ENCODE measurements around the gene GALR2. TPM values are rescaled to one million over a fixed set of nuclear protein-coding genes. Genes with fewer than 3 reads are reported as not detected.
"Not testable (repeated sequence)": the region's sequence is repeated elsewhere in the genome, so short reads cannot be mapped to it uniquely, and the experiment has no call there.

The GALR2 gene
- not detected in 2 replicates for total RNA-seq (2014; rRNA removed; shearing (Covaris generic))

GRCh38 chr17:76074390-76075363 lies at the start of gene GALR2:
TSS of gene GALR2 (plus strand) at chr17:76074781. CDS start at chr17:76074884, 103 bp downstream.
- DNase-seq (ENCODE audit: low read depth) = no peak

GRCh38 chr17:76025294-76025693 lies 49.3 kb upstream of the GALR2 start:
- DNase-seq (ENCODE audit: low read depth) = no peak

- DNase-seq (ENCODE audit: low read depth) = no peak
Measured at GRCh38 chr17:76026714-76027158, 47.8 kb upstream of the GALR2 start.

- no peak for DNase-seq (ENCODE audit: low read depth)
Measured at GRCh38 chr17:76027159-76027839, 47.3 kb upstream of the GALR2 start, which contains the start of gene EVPL. TSS of gene EVPL (minus strand) at chr17:76027306. CDS start at chr17:76027198, 108 bp downstream.

GRCh38 chr17:76032073-76032779 lies 42.4 kb upstream of the GALR2 start:
- DNase-seq (ENCODE audit: low read depth) = no peak

GRCh38 chr17:76032780-76033108 lies 41.8 kb upstream of the GALR2 start:
- DNase-seq (ENCODE audit: low read depth) = no peak

GRCh38 chr17:76033139-76033538 lies 41.4 kb upstream of the GALR2 start:
- DNase-seq (ENCODE audit: low read depth) = no peak

- DNase-seq (ENCODE audit: low read depth) = no peak
Measured at GRCh38 chr17:76034428-76035350, 39.9 kb upstream of the GALR2 start.

GRCh38 chr17:76036497-76037261 lies 37.9 kb upstream of the GALR2 start:
- no peak for DNase-seq (ENCODE audit: low read depth)

GRCh38 chr17:76038050-76038449 lies 36.5 kb upstream of the GALR2 start:
- DNase-seq (ENCODE audit: low read depth) = peak; percentile 64

- peak; percentile 37 for DNase-seq (ENCODE audit: low read depth)
Measured at GRCh38 chr17:76039121-76039520, 35.5 kb upstream of the GALR2 start.

- DNase-seq (ENCODE audit: low read depth) = no peak
Measured at GRCh38 chr17:76040376-76040775, 34.2 kb upstream of the GALR2 start.

- not testable (repeated sequence) for DNase-seq (ENCODE audit: low read depth)
Measured at GRCh38 chr17:76042868-76043267, 31.7 kb upstream of the GALR2 start.

GRCh38 chr17:76044475-76045007 lies 30.0 kb upstream of the GALR2 start:
- DNase-seq (ENCODE audit: low read depth) = not testable (repeated sequence)

- no peak for DNase-seq (ENCODE audit: low read depth)
Measured at GRCh38 chr17:76046064-76046463, 28.5 kb upstream of the GALR2 start.

GRCh38 chr17:76048025-76048605 lies 26.5 kb upstream of the GALR2 start:
- DNase-seq (ENCODE audit: low read depth) = no peak

GRCh38 chr17:76048711-76049110 lies 25.9 kb upstream of the GALR2 start:
- DNase-seq (ENCODE audit: low read depth) = no peak

GRCh38 chr17:76049239-76049638 lies 25.3 kb upstream of the GALR2 start:
- DNase-seq (ENCODE audit: low read depth) = no peak

GRCh38 chr17:76049836-76050537 lies 24.6 kb upstream of the GALR2 start:
- DNase-seq (ENCODE audit: low read depth) = no peak
